ENCODE results near the gene KBTBD8.

KBTBD8 gene

DNA sequence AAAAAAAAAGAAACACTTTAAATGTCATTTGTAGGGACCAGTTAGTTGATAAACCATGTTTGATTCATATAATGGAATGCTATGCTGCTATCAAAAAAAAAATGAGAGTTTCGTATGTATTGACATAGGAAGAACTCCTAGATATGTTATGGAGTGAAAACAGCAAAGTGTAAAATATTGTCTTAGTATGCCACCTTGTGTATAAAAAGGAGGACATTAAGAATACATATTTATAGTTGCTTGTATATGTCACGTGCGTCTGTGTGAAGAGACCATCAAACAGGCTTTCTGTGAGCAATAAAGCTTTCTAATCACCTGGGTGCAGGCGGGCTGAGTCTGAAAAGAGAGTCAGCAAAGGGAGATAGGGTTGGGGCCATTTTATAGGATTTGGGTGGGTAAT, 39.5 kb downstream of the KBTBD8 start:
- DNase-seq = no peak

- no peak for DNase-seq
These were observed 46.2 kb downstream of the KBTBD8 start for GRCh38 chr3:67044295-67044694.

DNA sequence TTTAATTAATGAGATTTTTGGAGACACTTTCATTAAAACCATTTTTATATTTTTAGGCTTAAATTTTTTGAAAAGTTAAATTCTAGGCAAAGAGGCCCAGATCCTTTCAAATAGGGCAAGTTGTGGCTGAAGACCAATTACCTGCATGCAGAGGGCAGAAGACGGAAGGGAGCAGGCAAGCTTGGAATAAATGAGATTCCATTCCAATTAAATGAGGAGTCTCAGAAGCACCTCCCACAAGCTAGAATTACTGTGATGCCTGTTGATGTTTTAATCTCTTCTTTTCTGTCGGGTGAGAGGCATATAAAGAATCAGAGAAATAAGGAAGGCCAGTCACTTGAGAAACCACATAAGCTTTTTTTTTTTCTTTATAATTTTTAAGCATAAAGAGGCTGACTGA, 46.8 kb downstream of the KBTBD8 start:
- DNase-seq = no peak

DNA sequence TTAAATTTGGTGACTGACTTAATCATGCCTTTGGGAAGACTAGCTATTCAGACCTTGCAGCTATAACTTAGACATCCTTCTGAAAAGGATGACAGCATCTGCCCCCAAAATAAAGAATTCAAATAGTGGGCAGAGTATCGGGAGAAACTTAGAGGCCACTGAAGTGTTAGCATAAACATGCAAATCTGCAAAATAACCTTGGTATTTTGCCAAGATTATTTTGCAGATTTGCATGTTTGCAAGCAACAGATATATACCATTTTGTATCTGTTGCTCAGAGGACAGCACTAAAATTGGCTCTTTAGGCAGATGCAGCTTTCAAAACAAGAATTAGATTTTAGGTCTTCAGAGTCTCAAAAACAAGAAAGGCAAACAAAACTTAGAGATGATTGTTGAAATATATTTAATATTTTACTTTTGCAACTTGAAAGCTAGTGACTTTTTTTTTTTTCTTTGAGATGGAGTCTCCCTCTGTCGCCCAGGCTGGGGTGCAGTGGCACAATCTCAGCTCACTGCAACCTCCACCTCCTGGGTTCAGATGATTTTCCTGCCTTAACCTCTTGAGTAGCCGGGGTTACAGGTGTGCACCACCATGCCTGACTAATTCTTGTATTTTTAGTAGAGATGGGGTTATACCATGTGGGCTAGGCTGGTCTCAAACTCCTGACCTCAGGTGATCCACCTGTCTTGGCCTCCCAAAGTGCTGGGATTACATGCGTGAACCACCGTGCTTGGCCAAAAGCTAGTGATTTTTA, 47.8 kb downstream of the KBTBD8 start:
- no peak for DNase-seq

GRCh38 chr3:67047051-67047450, 48.9 kb downstream of the KBTBD8 start:
- DNase-seq = no peak

DNA sequence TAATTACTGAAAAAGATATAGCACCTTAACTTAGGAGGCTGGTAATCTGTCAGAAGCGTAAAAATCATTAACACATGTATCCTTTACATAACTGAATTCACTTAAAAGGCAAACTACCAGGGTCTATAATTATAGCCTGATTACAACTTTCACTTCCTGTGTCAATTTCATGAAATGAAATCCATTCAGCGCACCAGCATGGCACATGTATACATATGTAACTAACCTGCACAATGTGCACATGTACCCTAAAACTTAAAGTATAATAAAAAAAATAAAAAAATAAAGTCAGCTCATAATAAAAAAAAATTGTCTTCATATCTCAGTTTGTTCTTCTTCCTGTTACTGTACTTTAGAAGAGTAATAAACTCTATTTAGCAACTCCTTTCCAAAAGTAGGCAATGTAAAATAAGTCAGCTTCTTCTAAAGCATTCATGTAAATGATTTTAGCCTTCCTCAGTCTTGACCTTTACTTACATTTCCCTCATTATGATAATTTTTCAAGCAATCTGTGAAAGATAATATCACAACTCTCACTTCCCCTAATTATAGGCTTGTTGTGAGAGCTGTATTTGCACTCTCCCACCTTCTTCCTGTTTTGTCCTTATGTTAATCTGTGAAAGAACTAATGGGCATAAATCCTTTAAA, 50.1 kb downstream of the KBTBD8 start:
- no peak for DNase-seq

- DNase-seq = no peak
These were observed 50.6 kb downstream of the KBTBD8 start for GRCh38 chr3:67048715-67049074.

DNA sequence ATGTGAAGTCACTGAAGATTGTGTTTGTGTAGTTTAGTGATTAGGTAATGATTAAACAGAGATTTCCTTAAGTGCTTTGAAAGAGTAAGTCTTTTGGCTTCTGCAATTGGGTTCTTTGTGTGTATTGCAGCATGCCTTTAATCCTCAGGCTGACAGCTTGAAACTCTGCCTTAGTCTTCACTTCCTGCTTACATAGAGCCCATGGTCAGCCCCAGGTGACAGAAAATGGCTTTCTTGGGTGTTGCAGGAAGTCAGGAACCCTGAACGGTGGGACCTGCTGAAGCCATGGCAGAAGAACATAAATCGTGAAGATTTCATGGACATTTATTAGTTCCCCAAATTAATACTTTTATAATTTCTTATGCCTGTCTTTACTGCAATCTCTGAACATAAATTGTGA, 61.3 kb downstream of the KBTBD8 start:
- DNase-seq = no peak
